Heart right ventricle (tissue), 16 donors: ENCODE results near the gene ASB12. TPM values are rescaled to one million over a fixed set of nuclear protein-coding genes. Genes with fewer than 3 reads are reported as not detected.

ENCODE experiments used
- ATAC-seq, 8 donors: fragments of 200-7000 bp; cut with Tn5 transposase; one replicate each; pipeline ENCODE4 v1.9.1; 2020; ENCODE audit warnings: mild to moderate bottlenecking in 8 of 8, moderate library complexity in 8 of 8, moderate number of reproducible peaks in 1 of 8
- DNase-seq, 2 donors: peaks; one replicate each; pipeline ENCODE4 v3.0.0-alpha.2; 2020
- H3K27ac ChIP-seq, 10 donors: fragments of 200-600 bp; sonication (generic) in 2 of 10; one replicate each; pipeline versions ENCODE4 v1.5.0 to v1.8.0; 2020 to 2022; ENCODE audit warnings: mild to moderate bottlenecking in 3 of 10
- H3K27me3 ChIP-seq, 7 donors: fragments of 200-600 bp; one replicate each; pipeline ENCODE4 v1.8.0; 2021 to 2022; ENCODE audit warnings: mild to moderate bottlenecking in 2 of 7
- H3K36me3 ChIP-seq, 9 donors: fragments of 200-600 bp; sonication (generic) in 1 of 9; one replicate each; pipeline versions ENCODE4 v1.5.0 to v1.8.0; 2020 to 2022; ENCODE audit warnings: mild to moderate bottlenecking in 2 of 9
- H3K4me1 ChIP-seq, 9 donors: fragments of 200-600 bp; sonication (generic) in 1 of 9; one replicate each; pipeline versions ENCODE4 v1.5.0 to v1.8.0; 2020 to 2022; ENCODE audit warnings: mild to moderate bottlenecking in 4 of 9
- H3K4me3 ChIP-seq, 10 donors: fragments of 200-600 bp; sonication (generic) in 2 of 10; one replicate each; pipeline versions ENCODE4 v1.5.0 to v1.8.0; 2020 to 2022; ENCODE audit warnings: mild to moderate bottlenecking in 7 of 10, moderate library complexity in 2 of 10
- H3K9me3 ChIP-seq, 11 donors: fragments of 200-600 bp in 10 of 11; sonication (generic) in 2 of 11; one replicate each; pipeline versions ENCODE4 v1.5.0 to v1.8.0; 2013 to 2022; ENCODE audit warnings: mild to moderate bottlenecking in 2 of 11, control low read depth in 1 of 11, moderate library complexity in 1 of 11
- CTCF ChIP-seq, 9 donors: fragments of 200-600 bp; sonication (generic) in 2 of 9; IDR thresholded peaks; one replicate each; pipeline versions ENCODE4 v1.5.0 to v1.8.0; 2021 to 2022; ENCODE audit warnings: antibody characterized with exemption in 9 of 9, mild to moderate bottlenecking in 5 of 9, moderate library complexity in 1 of 9
- WGBS, 2 donors: extraction: QIAGEN DNeasy Blood & Tissue Kit; methylation state at CpG; one replicate each; pipeline ENCODE4 v1.1.7; 2013; ENCODE audit warnings: inconsistent platforms in 1 of 2; 5-methylcytosine and 5-hydroxymethylcytosine counted together
- intact Hi-C, 10 donors: fragments of 100-400 bp; cut with DNase I; formaldehyde crosslinking; loops; one replicate each; pipeline versions ENCODE4 v1.11.1 to v1.14.2; 2022
- polyA plus RNA-seq, 2 donors: library from polyadenylated mRNA; stranded (reverse); fragments of 200-250 nt; gene quantifications; one replicate each; pipeline ENCODE4 v1.2.3, GENCODE V29; 2013
- total RNA-seq, 10 donors: library from RNA; stranded (reverse); fragmentation: NEBNext Ultra II Directional in 3 of 10; extraction: Animal tissue kit (Norgen Biotek cat#: 25700) in 3 of 10; gene quantifications; one replicate each; pipeline versions ENCODE4 v1.2.1 to v1.2.4, GENCODE V29; 2021 to 2023
- donor health status: Arrhythmogenic right ventricular cardiomyopathy.
- donor health status: ischemic (EF 13 %, LVEDD 7.1; RV severe dilation, severe dysfunction).
- donor health status: healthy with polysubstance abuse.
- donor health status: DM: no; HTN: yes; CAD: no.
- donor health status: DM: no; HTN: no; CAD: no.
- donor health status: ischemic (EF 25% LVEDD 6.9; RV normal size, moderate dysfunction).
- donor health status: ischemic (EF 25% LVEDD 5.7; RV mildly dilated, moderate dysfunction).
- donor health status: healthy.
- donor health status: DM: yes; HTN: yes; CAD: no.
- donor health status: Ischemic cardiomyopathy.
- donor health status: ischemic (EF 35%, LVEDD 5.7; RV mildly dilated, moderate dysfunction).
- donor health status: nonischemic (EF 11% LVEDD 7.7; RV severe dilation, severe dysfunction).
- donor health status: DM: yes; HTN: yes; CAD: no.
- donor health status: PGD.
- donor health status: ischemic (EF 29% LVEDD 5.4; RV normal size, mild dysfunction).
- donor health status: nonischemic (EF 23%, LVEDD 6.1; RV moderate dilation, normal function).

Gene ASB12
- total and polyA plus RNA-seq, 12 donors: 0.51 to 3.4 (median 2.3) TPM

GRCh38 chrX:64206556-64207162 is 23.7 kb downstream of the ASB12 start:
- 13 to 23% methylated on average over 5 of the region's 5 CpGs for WGBS, 2 donors
- DNase-seq (peak; percentile 19 to 24), ATAC-seq (peak in 2 of 8 donors; percentile 7 to 14)
- Histone ChIP-seq H3K27me3 (no peaks in the 10 kb centered on the region), H3K36me3 (no peaks in the 10 kb centered on the region), H3K9me3 (no peaks in the 10 kb centered on the region), H3K4me1 (peaks cover 0 to 41% (median 20%) of the 10 kb centered on the region in 9 donors), H3K4me3 (peak overlapping the region in 9 of 10 donors; percentile 59 to 89 (median 80)), H3K27ac (peak overlapping the region; percentile 84 to 95 (median 92))
- intact Hi-C loops: loop anchor here in 3 of 10 donors (5.0 to 10.0 kb wide), 3 partner anchors 186 to 454 kb away; a partner anchor contains a TSS
- TF ChIP-seq CTCF (IDR thresholded peaks at IDR 0.05): no peak

GRCh38 chrX:64205735-64206501 is 24.5 kb downstream of the ASB12 start:
- peak; percentile 92 to 96 (median 95) for ATAC-seq
- H3K27me3 ChIP-seq: no peaks in the 10 kb centered on the region
- peak overlapping the region; percentile 59 to 89 (median 78) for H3K4me3 ChIP-seq
- TF ChIP-seq CTCF (IDR thresholded peaks at IDR 0.05): peak in 4 of 9 donors; percentile 13 to 37 (median 24)
- H3K4me1 ChIP-seq: peaks cover 0 to 41% (median 20%) of the 10 kb centered on the region in 9 donors
- no peaks in the 10 kb centered on the region for H3K36me3 ChIP-seq
- peak overlapping the region; percentile 87 to 95 (median 92) for H3K27ac ChIP-seq
- no peaks in the 10 kb centered on the region for H3K9me3 ChIP-seq
- WGBS, 2 donors: 0% methylated on average over 22 to 45 of the region's 45 CpGs
- intact Hi-C loops: loop anchor here in 3 of 10 donors (5.0 to 10.0 kb wide), 3 partner anchors 186 to 454 kb away; a partner anchor contains a TSS
- peak; percentile 91 to 92 for DNase-seq

GRCh38 chrX:64205441-64205734 is 25.0 kb downstream of the ASB12 start, which contains the start of gene AMER1:
AMER1 (minus strand) TSS chrX:64205708; CDS start chrX:64193286, 12,422 bp downstream.
- H3K4me3 ChIP-seq: peak within 1 kb of the TSS; percentile 59 to 89 (median 78)
- peak in 1 of 2 donors; percentile 15 for DNase-seq
- TF ChIP-seq CTCF (IDR thresholded peaks at IDR 0.05): no peak
- no peaks in the 10 kb centered on the region for H3K36me3 ChIP-seq
- WGBS, 2 donors: 0 to 1% methylated on average over 27 to 29 of the region's 29 CpGs
- peaks cover 0 to 41% (median 20%) of the 10 kb centered on the region in 9 donors for H3K4me1 ChIP-seq
- H3K9me3 ChIP-seq: no peaks in the 10 kb centered on the region
- no peaks in the 10 kb centered on the region for H3K27me3 ChIP-seq
- ATAC-seq: peak; percentile 33 to 72 (median 50)
- intact Hi-C loops: loop anchor here in 3 of 10 donors (5.0 to 10.0 kb wide), 3 partner anchors 187 to 453 kb away; a partner anchor contains a TSS
- peak within 1 kb of the TSS; percentile 87 to 95 (median 92) for H3K27ac ChIP-seq

GRCh38 chrX:64204701-64205440 is 25.5 kb downstream of the ASB12 start:
- Histone ChIP-seq H3K9me3 (no peaks in the 10 kb centered on the region), H3K27ac (peak overlapping the region; percentile 87 to 95 (median 92)), H3K4me1 (peaks cover 0 to 41% (median 20%) of the 10 kb centered on the region in 9 donors), H3K27me3 (no peaks in the 10 kb centered on the region), H3K4me3 (peak overlapping the region; percentile 59 to 89 (median 78)), H3K36me3 (no peaks in the 10 kb centered on the region)
- intact Hi-C loops: loop anchor here in 3 of 10 donors (5.0 to 10.0 kb wide), 3 partner anchors 187 to 453 kb away; a partner anchor contains a TSS
- peak in 1 of 2 donors; percentile 37 for DNase-seq
- WGBS, 2 donors: 1 to 2% methylated on average over 22 to 43 of the region's 46 CpGs
- ATAC-seq: peak; percentile 4 to 40 (median 14)
- no peak for TF ChIP-seq CTCF (IDR thresholded peaks at IDR 0.05)
